WERI-Rb-1 (cell line): ENCODE results near the gene ZFP69.

Source experiments
- DNase-seq: peaks from one replicate; pipeline ENCODE4 v3.0.0-alpha.2; 2020
- H3K27ac ChIP-seq: fragments of 250-450 bp; sonication (Bioruptor Pico); 2 replicates; pipeline ENCODE4 v1.5.1; 2020; ENCODE audit warnings: mild to moderate bottlenecking, moderate library complexity
- H3K27me3 ChIP-seq: fragments of 250-450 bp; sonication (Bioruptor Pico); 2 replicates; pipeline ENCODE4 v1.5.1; 2021; ENCODE audit warnings: mild to moderate bottlenecking, low read depth, moderate library complexity; ENCODE audit not compliant: insufficient read depth, severe bottlenecking
- H3K36me3 ChIP-seq: fragments of 250-450 bp; sonication (Bioruptor Pico); 2 replicates; pipeline ENCODE4 v1.5.1; 2020; ENCODE audit warnings: mild to moderate bottlenecking, moderate library complexity
- H3K4me3 ChIP-seq: 2 replicates; pipeline ENCODE4 v1.5.1; 2011; ENCODE audit warnings: low read depth, mild to moderate bottlenecking, control low read depth, low read length
- H3K9me3 ChIP-seq: fragments of 250-450 bp; sonication (Bioruptor Pico); 2 replicates; pipeline ENCODE4 v1.5.1; 2021; ENCODE audit warnings: mild to moderate bottlenecking, moderate library complexity; ENCODE audit not compliant: severe bottlenecking
- CTCF ChIP-seq: IDR thresholded peaks from 2 replicates; pipeline ENCODE4 v1.5.1; 2011; ENCODE audit warnings: low read depth, mild to moderate bottlenecking, control low read depth, inconsistent platforms, low read length

Gene ZFP69

GRCh38 chr1:40476924-40477677, at the start of gene ZFP69:
Gene ZFP69, plus strand, starts transcription at chr1:40477290. Its CDS starts 2,072 bp downstream, at chr1:40479362.
- Histone ChIP-seq H3K27me3 (no peaks in the 10 kb centered on the region), H3K4me3 (peak within 1 kb of the TSS; percentile 94), H3K27ac (peak within 1 kb of the TSS; percentile 57), H3K36me3 (peaks cover 10% of the 10 kb centered on the region), H3K9me3 (peaks cover 21% of the 10 kb centered on the region)
- DNase-seq, result peak; percentile 81
- TF ChIP-seq CTCF, result no peak

GRCh38 chr1:40431385-40431784, 45.7 kb upstream of the ZFP69 start:
- no peak for DNase-seq
- Histone ChIP-seq H3K27ac (no peak overlapping the region), H3K9me3 (no peaks in the 10 kb centered on the region), H3K27me3 (no peaks in the 10 kb centered on the region), H3K36me3 (no peaks in the 10 kb centered on the region), H3K4me3 (no peak overlapping the region)
- no peak for TF ChIP-seq CTCF

DNA sequence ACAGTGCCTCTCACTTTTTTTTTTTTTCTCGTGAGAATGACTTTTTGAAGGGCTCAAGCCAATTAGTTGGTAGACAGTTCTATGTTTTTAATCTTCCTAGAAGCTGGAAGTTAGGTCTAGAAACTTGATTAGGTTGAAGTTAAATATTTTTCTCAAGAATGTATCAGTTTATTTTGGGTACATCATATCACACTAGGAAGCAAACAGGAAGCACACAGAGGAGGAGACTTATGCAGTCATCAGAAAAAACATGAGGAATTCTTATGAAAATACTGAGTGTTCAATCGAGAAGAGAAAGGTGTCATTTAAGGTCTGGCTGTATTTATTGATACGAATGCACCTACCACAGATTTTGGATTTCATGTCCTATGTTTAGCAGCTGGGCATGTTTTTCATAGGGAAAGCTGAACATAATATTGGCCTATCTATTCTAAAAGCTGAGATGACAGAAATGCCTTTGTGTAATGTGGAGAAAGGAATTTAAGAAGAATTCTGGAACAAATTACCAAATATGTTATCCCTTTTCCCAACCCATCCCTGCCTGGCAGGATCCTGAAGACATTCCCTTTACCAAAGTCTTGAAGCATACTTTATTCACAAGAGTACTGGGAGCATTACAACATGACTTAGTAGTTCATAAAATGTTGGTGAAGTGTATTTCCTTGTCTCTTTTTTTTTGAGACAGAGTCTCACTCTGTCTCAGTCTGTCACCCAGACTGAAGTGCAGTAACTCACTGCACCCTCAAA, 44.3 kb upstream of the ZFP69 start:
- Histone ChIP-seq H3K27me3 (no peaks in the 10 kb centered on the region), H3K9me3 (no peaks in the 10 kb centered on the region), H3K4me3 (no peak overlapping the region), H3K27ac (no peak overlapping the region), H3K36me3 (no peaks in the 10 kb centered on the region)
- no peak for DNase-seq
- no peak for TF ChIP-seq CTCF

GRCh38 chr1:40435471-40435870, 41.6 kb upstream of the ZFP69 start:
- Histone ChIP-seq H3K27ac (no peak overlapping the region), H3K36me3 (no peaks in the 10 kb centered on the region), H3K27me3 (no peaks in the 10 kb centered on the region), H3K9me3 (no peaks in the 10 kb centered on the region), H3K4me3 (no peak overlapping the region)
- no peak for TF ChIP-seq CTCF
- DNase-seq, result no peak

GRCh38 chr1:40435876-40436275, 41.2 kb upstream of the ZFP69 start:
- Histone ChIP-seq H3K36me3 (no peaks in the 10 kb centered on the region), H3K4me3 (no peak overlapping the region), H3K9me3 (no peaks in the 10 kb centered on the region), H3K27ac (no peak overlapping the region), H3K27me3 (no peaks in the 10 kb centered on the region)
- no peak for TF ChIP-seq CTCF
- DNase-seq, result no peak
